ENCODE measurements around the gene XRCC4.
"Not testable (repeated sequence)": the region's sequence is repeated elsewhere in the genome, so short reads cannot be mapped to it uniquely, and the experiment has no call there.

DNA sequence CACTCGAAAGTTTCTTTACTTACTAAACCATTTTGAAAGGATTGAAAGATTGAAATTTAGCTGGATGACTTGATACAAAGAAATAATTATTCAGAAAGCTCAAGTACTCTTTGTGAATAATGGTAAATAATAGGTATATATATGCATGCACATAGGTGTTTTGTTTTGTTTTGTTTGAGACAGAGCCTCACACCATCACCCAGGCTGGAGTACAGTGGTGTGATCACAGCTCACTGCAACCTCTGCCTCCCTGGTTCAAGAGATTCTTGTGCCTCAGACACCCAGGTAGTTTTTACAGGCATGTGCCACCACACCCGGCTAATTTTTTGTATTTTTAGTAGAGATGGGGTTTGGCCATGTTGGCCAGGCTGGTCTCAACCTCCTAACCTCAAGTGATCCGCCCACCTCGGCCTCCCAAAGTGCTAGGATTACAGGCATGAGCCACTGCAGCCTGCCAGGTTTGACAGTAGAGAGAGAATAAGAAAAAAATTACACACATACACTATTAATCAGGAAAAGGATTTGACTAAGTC lies 278.2 kb downstream of the XRCC4 start:
- TF ChIP-seq POLR2AphosphoS5 (IDR thresholded peaks at IDR 0.05; ENCODE audit: low read depth, low read length); POLR2A (IDR thresholded peaks at IDR 0.05; ENCODE audit: low read depth, low read length); TAF1 (IDR thresholded peaks at IDR 0.05; ENCODE audit: borderline replicate concordance, low read depth, low read length): not testable (repeated sequence)
